Hepatic stellate cell (primary cell): Measurements from ENCODE around the gene LPCAT4.

Experiments
- DNase-seq: peaks from one replicate; pipeline ENCODE4 v3.0.0; 2011; ENCODE audit warnings: low spot score

Gene LPCAT4

DNA sequence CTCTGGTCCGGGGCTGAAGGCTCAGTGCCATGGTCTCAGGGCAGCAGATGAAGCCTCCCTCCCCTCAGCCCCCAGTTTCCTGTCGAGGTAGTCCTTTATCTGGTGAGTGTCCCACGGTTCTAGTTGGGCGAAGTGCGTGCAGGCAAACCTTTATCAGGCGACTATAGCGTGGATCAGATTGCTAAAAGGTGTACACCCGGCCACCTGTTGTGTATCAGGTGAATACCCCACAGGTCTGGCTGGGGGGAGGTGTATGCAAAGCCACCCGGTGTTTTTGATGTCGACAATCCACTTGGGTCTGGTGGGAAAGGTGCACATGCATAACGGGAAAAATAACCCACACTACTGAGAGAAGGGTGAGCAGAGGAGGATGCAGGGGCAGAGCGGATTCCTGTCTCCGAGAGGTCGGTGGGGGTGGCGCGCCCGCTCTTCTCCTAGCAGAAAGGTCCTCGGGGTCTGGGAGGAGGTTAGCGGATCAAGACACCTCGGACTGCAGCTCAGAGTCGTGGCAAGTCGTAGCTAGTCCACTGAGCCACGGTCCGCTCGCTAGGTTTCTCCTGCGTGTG lies 29.9 kb downstream of the LPCAT4 start:
- no peak for DNase-seq

DNA sequence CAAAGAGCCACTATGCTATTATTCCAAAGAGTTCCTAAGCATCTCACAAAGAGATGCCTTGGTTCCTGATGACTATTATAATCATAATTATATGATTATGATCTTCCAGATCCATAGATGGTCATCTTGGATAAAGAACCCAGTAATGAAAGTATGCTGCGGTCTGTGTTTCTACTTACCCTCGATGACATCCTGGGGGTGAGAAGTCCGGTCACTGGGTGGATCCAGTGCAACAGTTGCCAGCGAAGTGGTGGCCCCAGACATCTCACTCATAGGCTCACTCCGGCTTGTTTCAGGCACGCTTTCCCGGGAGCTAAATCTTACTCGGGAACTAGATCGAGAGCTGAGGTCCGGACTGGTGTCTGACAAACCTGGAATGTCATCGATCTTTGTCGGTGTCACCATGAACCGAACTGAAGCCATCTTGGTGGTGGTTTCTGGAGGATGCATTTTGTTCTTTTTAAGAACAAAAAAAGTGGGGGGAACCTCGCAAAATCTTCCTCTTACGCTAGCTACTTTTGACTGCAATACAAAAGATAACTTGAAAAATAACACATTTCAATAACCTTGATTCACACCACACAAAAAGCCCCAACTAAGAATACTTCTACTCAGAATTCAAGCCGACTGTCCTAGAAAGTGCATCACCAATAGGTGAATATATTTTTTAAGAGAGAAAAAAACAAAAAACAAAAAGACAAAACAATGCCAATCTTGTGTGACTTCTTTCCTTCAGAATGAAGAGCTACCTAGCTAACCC lies 30.6 kb downstream of the LPCAT4 start:
- DNase-seq, result no peak

DNA sequence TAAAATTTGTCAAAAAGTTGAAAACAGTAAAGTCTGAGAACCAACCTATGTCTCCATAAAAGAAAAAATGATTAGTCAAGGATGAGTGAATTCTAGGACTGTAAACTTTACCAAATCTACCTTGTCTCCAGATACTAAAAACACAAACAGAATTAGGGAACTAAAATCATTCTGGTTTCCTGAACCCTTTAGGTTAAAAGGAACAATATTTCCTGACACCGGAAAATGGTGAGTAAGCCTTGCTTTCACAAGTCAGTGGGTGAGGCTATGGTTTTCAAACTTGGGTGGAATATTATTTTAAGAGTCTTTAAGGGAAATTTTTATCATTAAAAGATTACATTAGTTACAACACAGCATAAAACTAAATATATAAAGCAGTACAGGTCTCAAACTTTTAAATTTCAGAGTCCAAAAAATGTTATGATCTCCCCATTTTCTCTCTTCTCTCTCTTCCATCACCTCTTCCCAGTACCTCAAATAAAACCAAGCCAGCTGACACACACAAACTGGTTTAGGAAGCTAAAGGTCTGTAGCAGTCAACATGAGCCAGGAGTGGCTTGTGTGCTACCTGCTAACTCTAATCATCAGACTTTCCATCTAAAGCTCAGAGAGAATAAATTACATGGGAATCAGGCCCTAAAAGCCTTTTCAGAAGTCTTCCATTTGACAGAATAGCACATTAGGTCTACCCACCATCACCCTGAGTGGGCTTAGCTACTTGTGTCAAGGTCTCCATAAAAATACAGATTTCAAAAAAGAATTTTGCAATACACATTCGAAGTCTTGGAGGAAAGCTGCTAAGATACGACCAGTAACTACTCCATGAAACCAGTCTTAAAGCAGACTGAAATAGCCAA lies 31.6 kb downstream of the LPCAT4 start:
- DNase-seq, result peak; percentile 22

DNA sequence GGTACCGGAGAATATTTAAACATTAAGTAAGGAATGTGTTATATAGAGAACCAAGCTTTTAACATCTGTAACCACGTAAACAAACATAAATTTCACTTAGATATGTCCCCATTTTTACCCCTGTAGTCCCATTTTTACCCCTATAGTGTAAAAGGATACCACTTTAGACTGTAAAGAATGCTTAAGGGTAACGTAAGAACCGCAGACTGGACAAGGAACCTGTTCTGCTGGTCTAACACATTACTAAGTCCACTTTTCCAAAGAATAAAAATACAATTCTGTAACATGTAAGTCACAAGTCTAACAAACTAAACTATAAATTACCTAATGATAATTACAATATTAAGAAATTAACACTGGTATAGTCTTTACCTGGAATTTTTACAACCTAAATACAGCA lies 32.3 kb downstream of the LPCAT4 start:
- DNase-seq, result no peak

DNA sequence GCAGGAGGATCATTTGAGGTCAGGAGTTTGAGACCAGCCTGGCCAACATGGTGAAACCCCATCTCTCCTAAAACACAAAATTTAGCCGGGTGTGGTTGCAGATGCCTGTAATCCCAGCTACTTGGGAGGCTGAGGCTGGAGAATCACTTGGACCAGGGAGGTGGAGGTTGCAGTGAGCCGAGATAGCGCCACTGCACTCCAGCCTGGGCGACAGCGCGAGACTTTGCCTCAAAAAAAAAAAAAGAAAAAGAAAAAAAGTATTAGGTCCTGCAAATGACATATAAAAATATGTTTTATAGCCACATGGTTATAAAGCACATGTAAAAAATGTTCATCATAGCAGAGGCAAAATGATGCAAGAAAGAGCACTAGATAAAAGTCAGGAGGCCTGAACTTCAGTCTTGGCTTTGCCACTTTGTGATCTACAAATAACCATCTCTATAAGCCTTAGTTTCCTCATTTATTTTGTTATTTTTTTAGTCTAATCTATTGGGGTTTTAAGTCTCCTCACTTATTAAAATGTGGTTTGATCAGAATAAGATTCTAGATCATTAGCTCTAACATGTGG lies 34.4 kb downstream of the LPCAT4 start:
- DNase-seq, result no peak

DNA sequence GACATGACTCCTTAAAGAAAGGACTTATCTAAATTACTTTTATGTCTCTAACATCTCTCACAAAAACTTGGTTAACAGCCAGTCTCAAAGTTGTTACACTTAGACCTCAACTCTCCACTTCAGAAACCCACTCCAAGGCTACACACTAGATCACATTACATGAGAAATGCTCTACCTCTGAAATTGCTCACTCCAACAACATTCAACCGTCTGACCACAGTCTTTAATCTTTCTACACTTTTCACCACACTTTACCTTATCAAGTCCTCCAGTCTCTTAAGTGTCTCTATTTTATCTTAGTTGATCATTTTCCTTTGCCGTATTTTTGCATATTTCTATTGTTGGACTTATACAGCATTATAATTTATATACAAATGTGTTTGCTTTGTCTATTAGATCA lies 35.2 kb downstream of the LPCAT4 start:
- no peak for DNase-seq

DNA sequence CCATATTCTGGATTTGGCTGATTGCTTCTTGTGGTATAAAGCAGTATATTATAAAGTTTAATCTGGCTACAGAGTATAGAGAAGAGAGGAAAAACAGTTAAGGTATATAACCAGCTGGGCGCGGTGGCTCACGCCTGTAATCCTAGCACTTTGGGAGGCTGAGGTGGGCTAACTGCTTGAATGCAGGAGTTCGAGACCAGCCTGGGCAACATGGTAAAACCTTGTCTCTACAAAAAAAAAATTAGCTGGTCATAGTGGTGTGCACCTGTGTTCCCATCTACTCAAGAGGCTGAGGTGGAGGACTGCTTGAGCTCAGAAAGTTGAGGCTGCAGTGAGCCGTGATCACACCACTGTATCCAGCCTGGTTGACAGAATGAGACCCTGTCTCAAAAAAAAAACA lies 36.7 kb downstream of the LPCAT4 start:
- DNase-seq, result no peak

DNA sequence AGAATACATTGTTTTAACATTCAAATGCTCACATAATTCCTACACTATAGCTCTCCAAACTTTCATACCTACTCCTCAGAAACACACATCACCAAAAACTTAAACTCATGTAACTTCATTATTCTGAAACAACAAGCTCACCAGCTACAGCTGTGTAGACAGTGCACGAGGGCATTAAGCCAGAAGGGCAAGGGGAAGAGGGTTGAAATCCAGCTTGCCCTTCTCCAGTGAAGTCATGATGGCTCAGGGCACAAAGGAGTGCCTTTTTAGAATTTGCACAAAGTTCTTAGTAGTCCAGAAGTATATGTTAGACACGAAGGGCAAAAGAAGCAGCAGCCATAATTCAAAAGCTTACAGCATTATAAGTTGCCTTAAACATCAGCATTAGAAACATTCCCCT lies 38.0 kb downstream of the LPCAT4 start:
- no peak for DNase-seq

DNA sequence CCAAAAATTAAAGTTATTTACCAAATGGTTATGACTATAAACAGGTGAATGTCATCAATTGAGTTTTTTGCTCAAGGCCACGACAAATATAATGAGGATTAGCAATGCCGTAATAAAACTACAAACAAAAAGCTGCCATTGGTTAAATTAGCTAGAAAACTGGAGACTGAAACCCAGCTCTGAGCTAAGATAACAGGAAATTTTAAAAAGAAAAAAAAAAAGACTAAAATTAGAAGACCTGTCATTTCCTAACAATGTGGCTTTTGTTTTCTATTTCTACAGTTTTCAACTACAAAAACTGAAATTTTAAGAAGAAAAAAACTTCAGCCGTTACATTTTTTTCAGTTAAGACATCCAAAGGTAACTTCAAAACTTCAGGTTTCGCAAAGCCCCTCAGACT lies 39.1 kb downstream of the LPCAT4 start:
- DNase-seq, result no peak

DNA sequence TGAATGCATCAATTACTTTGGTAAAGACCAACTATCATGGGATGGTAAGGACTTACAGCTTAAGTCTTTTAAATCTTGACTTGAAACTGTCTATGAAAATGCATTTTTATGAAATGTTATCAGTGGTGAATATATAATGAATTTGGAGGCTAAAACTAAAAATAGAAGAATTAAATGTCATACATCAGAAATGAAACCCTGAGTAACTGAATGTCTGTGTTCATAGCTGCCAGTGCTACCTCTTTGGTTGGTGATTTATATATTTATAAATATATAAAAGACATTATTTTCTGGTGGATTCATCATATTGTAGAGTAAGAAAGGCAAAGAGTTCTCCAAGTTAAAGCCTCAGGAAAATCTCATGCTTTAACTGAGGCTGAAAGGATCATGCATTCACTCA lies 41.6 kb downstream of the LPCAT4 start:
- no peak for DNase-seq

DNA sequence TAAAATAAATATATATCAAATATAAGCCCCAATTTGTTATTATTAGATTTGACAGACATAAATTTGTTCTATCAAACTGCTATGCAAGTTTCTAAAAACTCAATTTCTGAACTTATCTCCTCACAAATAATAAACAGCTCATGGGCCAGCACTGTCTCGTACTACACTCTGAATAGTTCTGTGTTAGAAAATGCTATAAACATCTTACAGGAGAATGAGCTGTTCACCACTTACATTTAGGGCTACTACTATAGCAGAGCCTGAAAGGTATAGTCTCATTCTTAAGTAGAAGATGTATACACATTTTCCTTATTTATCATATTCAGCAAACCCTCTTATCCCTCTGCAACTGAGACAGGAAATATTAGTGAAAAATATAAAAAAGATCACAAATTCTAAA lies 42.1 kb downstream of the LPCAT4 start:
- DNase-seq, result no peak

DNA sequence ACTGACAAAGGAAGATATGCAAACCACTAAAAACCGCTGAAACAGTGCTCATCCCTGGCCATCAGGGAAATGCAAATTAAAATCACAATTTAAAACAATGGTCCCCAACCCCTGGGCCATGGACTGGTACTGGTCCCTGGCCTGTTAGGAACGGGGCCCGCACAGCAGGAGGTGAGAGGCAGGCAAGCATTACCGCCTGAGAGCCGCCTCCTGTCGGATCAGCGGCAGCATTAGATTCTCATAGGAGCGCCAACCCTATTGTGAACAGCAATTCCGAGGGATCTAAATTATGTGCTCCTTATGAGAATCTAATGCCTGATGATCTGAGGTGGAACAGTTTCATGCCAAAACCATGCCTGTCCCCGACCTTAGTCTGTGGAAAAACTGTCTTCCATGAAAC lies 43.8 kb downstream of the LPCAT4 start:
- no peak for DNase-seq

DNA sequence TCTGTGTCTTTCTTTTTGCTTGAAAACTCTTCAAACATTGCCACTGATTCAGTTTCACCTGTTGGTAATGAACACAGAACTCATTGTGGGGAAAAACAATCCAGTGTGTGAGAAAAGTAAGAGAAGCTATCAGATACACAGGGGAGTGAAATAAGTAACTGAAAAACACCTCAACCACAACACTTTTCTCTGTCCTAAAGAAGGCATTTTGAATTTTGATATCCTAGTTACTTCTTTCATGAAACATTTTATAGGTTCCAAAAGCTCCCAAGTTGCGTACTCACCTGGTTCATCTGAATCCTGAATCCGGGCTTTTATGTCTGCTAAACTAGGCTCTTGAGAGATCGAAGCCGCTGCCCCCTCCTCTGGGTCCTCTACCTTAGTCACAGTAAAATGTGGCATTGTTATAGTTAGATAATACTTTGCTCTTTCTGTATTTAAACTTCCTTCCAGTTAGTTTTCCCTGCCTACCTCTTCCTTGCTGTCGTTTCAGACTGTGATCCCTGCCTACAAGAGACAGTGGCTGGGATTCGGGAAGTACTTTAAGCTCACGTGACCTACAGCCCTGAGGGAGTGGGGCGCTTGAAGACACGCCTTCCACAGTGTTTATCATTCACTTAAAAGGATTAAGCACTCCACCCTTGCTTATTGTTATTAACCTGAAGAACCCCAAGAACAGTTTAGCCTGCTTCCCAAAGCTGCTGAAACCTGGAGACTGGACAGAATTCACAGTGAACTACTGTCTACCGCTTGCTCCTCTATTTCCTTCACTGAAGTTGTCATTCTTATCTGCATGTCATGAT lies 48.5 kb downstream of the LPCAT4 start:
- DNase-seq, result peak; percentile 61

DNA sequence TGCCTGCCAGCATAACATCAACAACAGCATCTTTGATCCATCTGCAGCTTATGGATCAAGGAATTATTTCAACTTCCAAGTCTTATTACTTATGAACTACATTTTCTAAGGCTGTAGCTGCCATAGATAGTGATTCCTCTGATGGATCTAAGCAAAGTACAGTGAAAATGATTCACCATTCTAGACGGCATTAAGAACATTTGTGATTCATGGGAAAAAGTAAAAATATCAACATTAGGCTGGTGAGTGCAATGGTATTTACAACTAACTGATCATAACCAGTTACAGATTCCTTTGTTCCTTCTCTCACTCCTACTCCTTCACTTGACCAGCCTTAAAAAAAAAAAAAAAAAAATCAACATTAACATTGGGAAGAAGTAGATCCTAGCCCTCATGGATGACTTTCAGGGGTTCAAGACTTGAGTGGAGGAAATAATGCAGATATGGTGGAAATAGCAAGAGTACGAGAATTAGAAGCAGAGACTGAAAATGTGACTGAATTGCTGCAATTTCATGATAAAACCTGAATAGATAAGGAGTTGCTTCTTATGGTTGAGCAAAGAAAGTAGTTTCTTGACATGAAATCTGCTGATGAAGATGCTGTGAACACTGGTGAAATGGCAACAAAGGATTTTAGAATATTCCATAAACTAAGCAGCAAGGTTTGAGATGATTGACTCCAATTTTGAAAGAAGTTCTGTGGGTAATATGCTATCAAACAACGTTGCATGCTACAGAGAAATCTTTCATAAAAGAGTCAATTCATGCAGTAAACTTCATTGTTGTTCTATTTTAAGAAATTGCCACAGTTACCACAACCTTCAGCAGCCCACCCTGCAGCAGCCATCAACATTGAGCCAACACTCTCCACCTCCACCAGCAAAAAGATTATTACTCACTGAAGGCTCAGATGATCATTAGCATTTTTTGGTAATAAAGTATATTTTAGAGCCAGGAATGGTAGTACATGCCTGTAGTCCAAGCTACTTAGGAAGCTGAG lies 52.2 kb downstream of the LPCAT4 start:
- DNase-seq, result no peak

DNA sequence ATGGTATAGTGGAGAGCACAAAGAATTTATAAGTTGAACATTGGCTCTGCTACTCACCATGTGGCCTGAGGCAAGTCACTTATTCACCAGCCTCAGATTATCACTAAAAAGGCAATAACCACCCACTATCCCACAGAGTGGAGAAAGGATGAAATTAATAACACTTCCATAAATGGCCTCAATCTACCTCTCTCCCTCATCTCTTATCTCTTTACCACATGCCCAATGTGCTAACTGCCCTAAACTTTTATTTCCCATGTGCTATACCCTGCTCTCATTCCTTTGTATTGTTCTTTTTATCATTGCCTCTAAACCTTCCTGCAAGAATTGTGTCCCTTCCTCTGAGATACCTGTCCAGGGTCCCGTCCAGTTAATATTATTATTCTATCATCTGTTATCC lies 55.4 kb downstream of the LPCAT4 start:
- no peak for DNase-seq
